ENCODE data around the gene HSPA12B.
A peak's percentile ranks its signal among the peaks of the same experiment; 100 is the strongest.

The HSPA12B gene

DNA sequence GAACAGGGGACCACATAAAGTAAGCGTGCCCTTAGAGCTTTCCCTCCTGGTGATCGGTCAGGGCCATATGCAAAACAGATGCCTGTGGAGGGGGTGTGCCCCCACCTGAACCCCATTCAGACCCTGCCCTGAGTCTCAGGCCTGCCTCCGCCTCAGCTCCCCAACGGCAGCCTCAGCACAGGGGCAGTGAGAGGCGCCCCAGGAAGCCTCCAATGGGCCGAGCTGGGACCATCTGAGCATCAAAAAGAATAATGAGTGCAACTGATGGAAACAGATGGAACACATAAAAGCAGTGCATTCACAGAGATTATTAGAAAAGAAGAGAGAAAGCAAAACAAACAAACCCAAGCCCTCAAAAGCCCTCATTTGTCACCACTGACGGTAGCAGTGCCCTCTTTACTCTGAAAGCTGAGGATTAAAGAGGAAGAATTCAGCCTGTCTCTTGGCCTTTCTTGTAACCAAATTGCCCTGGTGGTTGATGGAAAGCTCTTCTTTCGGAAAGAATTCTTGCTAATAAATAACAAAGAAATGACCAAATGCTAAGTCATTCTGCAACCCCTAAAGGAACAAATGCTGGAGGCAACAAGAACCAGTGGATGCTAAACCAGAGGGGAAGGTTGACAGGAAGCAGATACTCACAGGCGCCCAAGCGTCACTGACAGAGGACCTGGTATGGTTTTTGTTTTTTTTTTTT, 28.3 kb downstream of the HSPA12B start:
- no peaks in the 10 kb centered on the region for H3K9me3 ChIP-seq (ENCODE audit: severe bottlenecking)
- no peak overlapping the region for H3K27ac ChIP-seq (ENCODE audit: poor library complexity, severe bottlenecking)
- H3K4me1 ChIP-seq (ENCODE audit: insufficient read depth, poor library complexity, severe bottlenecking): no peaks in the 10 kb centered on the region
- H3K4me3 ChIP-seq (ENCODE audit: severe bottlenecking): no peak overlapping the region
- ATAC-seq (ENCODE audit: low read depth): no peak
- no peaks in the 10 kb centered on the region for H3K27me3 ChIP-seq (ENCODE audit: insufficient read depth, poor library complexity, severe bottlenecking)
- TF ChIP-seq, protein P1, sequence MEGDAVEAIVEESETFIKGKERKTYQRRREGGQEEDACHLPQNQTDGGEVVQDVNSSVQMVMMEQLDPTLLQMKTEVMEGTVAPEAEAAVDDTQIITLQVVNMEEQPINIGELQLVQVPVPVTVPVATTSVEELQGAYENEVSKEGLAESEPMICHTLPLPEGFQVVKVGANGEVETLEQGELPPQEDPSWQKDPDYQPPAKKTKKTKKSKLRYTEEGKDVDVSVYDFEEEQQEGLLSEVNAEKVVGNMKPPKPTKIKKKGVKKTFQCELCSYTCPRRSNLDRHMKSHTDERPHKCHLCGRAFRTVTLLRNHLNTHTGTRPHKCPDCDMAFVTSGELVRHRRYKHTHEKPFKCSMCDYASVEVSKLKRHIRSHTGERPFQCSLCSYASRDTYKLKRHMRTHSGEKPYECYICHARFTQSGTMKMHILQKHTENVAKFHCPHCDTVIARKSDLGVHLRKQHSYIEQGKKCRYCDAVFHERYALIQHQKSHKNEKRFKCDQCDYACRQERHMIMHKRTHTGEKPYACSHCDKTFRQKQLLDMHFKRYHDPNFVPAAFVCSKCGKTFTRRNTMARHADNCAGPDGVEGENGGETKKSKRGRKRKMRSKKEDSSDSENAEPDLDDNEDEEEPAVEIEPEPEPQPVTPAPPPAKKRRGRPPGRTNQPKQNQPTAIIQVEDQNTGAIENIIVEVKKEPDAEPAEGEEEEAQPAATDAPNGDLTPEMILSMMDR (IDR thresholded peaks at IDR 0.05; ENCODE audit: poor library complexity, severe bottlenecking): no peak
- peaks cover 20% of the 10 kb centered on the region for H3K36me3 ChIP-seq (ENCODE audit: low read depth)
- DNase-seq (ENCODE audit: low spot score): no peak

DNA sequence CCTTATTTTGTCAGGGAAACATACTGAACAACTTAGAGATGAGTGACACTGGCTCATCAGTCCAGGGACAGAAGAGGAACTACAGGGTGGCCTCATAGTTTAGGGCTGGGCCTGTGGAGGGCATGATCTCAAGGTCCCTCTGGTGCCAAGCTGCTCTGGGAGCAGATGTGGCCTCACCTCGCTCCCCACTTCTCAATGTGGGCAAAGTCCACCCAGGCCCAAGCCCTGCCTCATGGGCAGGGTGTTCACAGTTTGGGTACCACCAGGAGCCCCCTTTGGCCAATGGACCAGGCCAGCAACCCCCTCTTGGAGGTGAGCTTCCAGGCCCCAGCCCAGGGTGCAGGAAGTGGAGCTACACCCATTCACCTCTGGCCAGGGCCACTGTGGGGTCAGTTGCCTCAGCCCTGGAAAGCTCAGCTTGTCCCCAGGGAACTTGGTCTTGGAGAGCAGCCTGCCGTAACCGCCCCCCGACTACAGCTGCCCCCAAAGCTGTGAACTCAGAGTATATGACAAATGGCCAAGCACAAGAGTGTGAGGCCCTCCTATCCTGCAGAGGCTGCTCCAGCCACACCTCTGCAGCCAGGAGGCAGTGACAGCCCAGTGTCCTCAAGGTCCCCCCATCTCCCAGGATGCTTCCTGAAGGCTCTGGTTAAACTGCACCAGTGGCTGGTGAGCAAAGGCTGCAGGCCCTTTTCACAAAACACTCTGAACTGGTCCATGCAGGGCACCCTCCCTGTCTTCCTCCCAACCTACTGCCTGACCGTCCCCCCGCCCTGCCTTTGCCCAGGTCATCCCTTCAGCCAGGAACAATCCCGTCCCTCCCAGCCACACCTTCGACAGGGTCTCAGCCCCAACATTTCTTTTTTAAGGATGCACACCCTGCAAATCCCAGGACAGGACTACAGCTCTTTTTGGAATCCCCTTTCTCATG, 31.5 kb downstream of the HSPA12B start:
- peak; percentile 60 for DNase-seq (ENCODE audit: low spot score)
- TF ChIP-seq, protein P1 (IDR thresholded peaks at IDR 0.05; ENCODE audit: poor library complexity, severe bottlenecking): no peak
- no peak overlapping the region for H3K27ac ChIP-seq (ENCODE audit: poor library complexity, severe bottlenecking)
- peaks cover 3% of the 10 kb centered on the region for H3K4me1 ChIP-seq (ENCODE audit: insufficient read depth, poor library complexity, severe bottlenecking)
- 0 out of 2 replicates have a peak, but pooled peaks cover 3% of the 10 kb centered on the region for H3K36me3 ChIP-seq (ENCODE audit: low read depth)
- H3K4me3 ChIP-seq (ENCODE audit: severe bottlenecking): no peak overlapping the region
- no peak for ATAC-seq (ENCODE audit: low read depth)
- H3K27me3 ChIP-seq (ENCODE audit: insufficient read depth, poor library complexity, severe bottlenecking): no peaks in the 10 kb centered on the region
- no peaks in the 10 kb centered on the region for H3K9me3 ChIP-seq (ENCODE audit: severe bottlenecking)

DNA sequence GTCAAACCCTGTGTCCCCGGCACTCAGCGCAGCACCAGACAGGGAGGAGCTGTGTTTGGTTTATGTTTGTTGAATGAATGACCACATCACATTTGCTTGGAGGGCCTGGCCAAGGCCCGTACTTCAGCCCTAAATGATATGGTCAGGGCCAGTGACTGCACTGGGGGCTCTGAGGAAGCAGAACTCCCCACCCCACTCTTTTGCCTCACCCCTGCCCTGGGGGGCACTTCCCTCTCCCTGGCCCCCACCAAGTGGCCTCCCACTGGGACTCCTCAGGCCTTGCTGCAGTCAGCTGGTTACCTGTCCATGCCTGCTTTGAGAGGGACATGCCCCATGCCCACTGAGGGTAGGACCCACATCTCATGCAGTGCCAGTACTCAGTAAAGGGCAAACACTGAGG, 32.2 kb downstream of the HSPA12B start:
- no peak overlapping the region for H3K27ac ChIP-seq (ENCODE audit: poor library complexity, severe bottlenecking)
- DNase-seq (ENCODE audit: low spot score): no peak
- TF ChIP-seq, protein P1 (IDR thresholded peaks at IDR 0.05; ENCODE audit: poor library complexity, severe bottlenecking): no peak

DNA sequence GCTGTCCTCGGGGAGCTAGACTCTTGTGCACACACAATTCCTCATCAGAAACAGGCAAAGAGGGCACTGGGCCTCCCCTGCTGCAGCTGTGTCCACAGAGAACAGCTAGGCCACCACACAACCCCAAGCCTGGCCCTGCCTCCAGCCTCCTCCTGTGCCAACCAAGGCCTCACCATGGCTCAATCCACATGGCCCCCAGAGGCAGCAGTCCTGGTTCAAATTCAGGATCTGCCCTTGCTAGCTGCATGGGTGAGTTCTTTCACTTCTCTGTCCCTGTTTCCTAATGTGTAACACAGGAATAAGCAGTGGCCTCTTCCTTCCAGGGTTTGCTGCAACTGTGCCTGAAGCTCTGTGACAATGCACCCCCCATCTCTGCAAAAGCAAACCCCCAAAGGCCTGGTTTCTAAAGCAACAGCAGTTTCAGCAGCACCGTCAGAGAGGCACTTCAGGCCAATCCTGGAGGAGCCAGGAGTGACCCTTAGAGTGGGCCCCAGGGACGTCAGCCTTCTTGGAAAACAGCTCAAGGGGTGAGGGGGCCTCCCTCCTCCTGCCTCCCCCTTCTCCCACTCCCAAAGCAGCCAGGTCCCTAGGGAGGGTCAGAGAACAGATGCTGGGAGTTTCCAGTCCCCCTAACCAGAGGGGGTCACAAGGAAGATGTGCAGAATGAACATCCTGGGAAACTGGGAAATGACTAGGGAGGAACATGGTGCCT, 32.8 kb downstream of the HSPA12B start:
- H3K4me1 ChIP-seq (ENCODE audit: insufficient read depth, poor library complexity, severe bottlenecking): peaks cover 5% of the 10 kb centered on the region
- H3K27me3 ChIP-seq (ENCODE audit: insufficient read depth, poor library complexity, severe bottlenecking): no peaks in the 10 kb centered on the region
- H3K4me3 ChIP-seq (ENCODE audit: severe bottlenecking): no peak overlapping the region
- H3K27ac ChIP-seq (ENCODE audit: poor library complexity, severe bottlenecking): no peak overlapping the region
- TF ChIP-seq, protein P1 (IDR thresholded peaks at IDR 0.05; ENCODE audit: poor library complexity, severe bottlenecking): no peak
- no peak for ATAC-seq (ENCODE audit: low read depth)
- no peak for DNase-seq (ENCODE audit: low spot score)
- 0 out of 2 replicates have a peak, but pooled peaks cover 3% of the 10 kb centered on the region for H3K36me3 ChIP-seq (ENCODE audit: low read depth)
- H3K9me3 ChIP-seq (ENCODE audit: severe bottlenecking): no peaks in the 10 kb centered on the region

More for the DNA sequence above, 32.2 kb downstream of the HSPA12B start:
- H3K36me3 ChIP-seq (ENCODE audit: low read depth): 0 out of 2 replicates have a peak, but pooled peaks cover 3% of the 10 kb centered on the region
- peaks cover 5% of the 10 kb centered on the region for H3K4me1 ChIP-seq (ENCODE audit: insufficient read depth, poor library complexity, severe bottlenecking)
- H3K9me3 ChIP-seq (ENCODE audit: severe bottlenecking): no peaks in the 10 kb centered on the region
- no peaks in the 10 kb centered on the region for H3K27me3 ChIP-seq (ENCODE audit: insufficient read depth, poor library complexity, severe bottlenecking)
- ATAC-seq (ENCODE audit: low read depth): no peak
- H3K4me3 ChIP-seq (ENCODE audit: severe bottlenecking): no peak overlapping the region

Data from RWPE2 (cell line).